Mesenchymal stem cell (in vitro differentiated cells and primary cell): ENCODE data around the gene ARMC9.

Experiments
- DNase-seq: peaks from one replicate; pipeline ENCODE4 v3.0.0-alpha.2; 2013
- H2AFZ ChIP-seq: one replicate; pipeline ENCODE4 v1.6.1; 2013; ENCODE audit warnings: low read depth, mild to moderate bottlenecking, control low read depth, inconsistent platforms, low read length, moderate library complexity
- H2AK5ac ChIP-seq: 2 replicates; pipeline ENCODE4 v1.6.1; 2013; ENCODE audit warnings: low read length, moderate library complexity, mild to moderate bottlenecking, inconsistent platforms; ENCODE audit not compliant: severe bottlenecking
- H2BK120ac ChIP-seq: one replicate; pipeline ENCODE4 v1.6.1; 2013; ENCODE audit warnings: low read depth, mild to moderate bottlenecking, inconsistent platforms, low read length, moderate library complexity
- H2BK12ac ChIP-seq, 2 experiments: one replicate each; pipeline ENCODE4 v1.6.1; 2013; ENCODE audit warnings: inconsistent platforms in 2 of 2, low read length in 2 of 2, mild to moderate bottlenecking in 2 of 2, moderate library complexity in 2 of 2, control low read depth in 1 of 2
- H2BK15ac ChIP-seq: one replicate; pipeline ENCODE4 v1.6.1; 2013; ENCODE audit warnings: mild to moderate bottlenecking, low read depth, inconsistent platforms; ENCODE audit not compliant: poor library complexity, severe bottlenecking
- H2BK5ac ChIP-seq: 2 replicates; pipeline ENCODE4 v1.6.1; 2013; ENCODE audit warnings: low read depth, mild to moderate bottlenecking, low read length, control low read depth, inconsistent platforms; ENCODE audit not compliant: poor library complexity, severe bottlenecking
- H3K14ac ChIP-seq, 2 experiments: one replicate each; pipeline ENCODE4 v1.6.1; 2013; ENCODE audit warnings: inconsistent platforms in 2 of 2, low read length in 2 of 2, control low read depth in 1 of 2, mild to moderate bottlenecking in 1 of 2, moderate library complexity in 1 of 2
- H3K18ac ChIP-seq, 2 experiments: one replicate each; pipeline ENCODE4 v1.6.1; 2013; ENCODE audit warnings: inconsistent platforms in 2 of 2, low read length in 2 of 2, control low read depth in 1 of 2, low read depth in 1 of 2, mild to moderate bottlenecking in 1 of 2
- H3K23ac ChIP-seq, 2 experiments: one replicate each; pipeline ENCODE4 v1.6.1; 2013; ENCODE audit warnings: inconsistent platforms in 2 of 2, low read length in 2 of 2, mild to moderate bottlenecking in 2 of 2, moderate library complexity in 2 of 2, control low read depth in 1 of 2
- H3K27ac ChIP-seq: 2 replicates; pipeline ENCODE4 v1.5.1; 2013; ENCODE audit warnings: mild to moderate bottlenecking, moderate library complexity, low read length, control low read depth, inconsistent platforms; ENCODE audit not compliant: poor library complexity, severe bottlenecking
- H3K27me3 ChIP-seq, 2 experiments: 2 replicates each; pipeline versions ENCODE4 v1.6.1 to v1.7.0; 2013; ENCODE audit warnings: low read length in 2 of 2, mild to moderate bottlenecking in 2 of 2, moderate library complexity in 2 of 2, control low read depth in 1 of 2, inconsistent platforms in 1 of 2; ENCODE audit not compliant: control insufficient read depth in 1 of 2, insufficient read depth in 1 of 2
- H3K36me3 ChIP-seq, 2 experiments: 2 replicates each; pipeline versions ENCODE4 v1.6.1 to v1.7.0; 2013; ENCODE audit warnings: low read length in 2 of 2, control low read depth in 1 of 2, inconsistent platforms in 1 of 2, low read depth in 1 of 2, mild to moderate bottlenecking in 1 of 2; ENCODE audit not compliant: insufficient read depth in 2 of 2, control insufficient read depth in 1 of 2
- H3K4ac ChIP-seq, 2 experiments: one replicate each; pipeline ENCODE4 v1.6.1; 2013; ENCODE audit warnings: inconsistent platforms in 2 of 2, low read length in 2 of 2, mild to moderate bottlenecking in 2 of 2, moderate library complexity in 2 of 2, control low read depth in 1 of 2, low read depth in 1 of 2
- H3K4me1 ChIP-seq: 2 replicates; pipeline ENCODE4 v1.6.1; 2013; ENCODE audit warnings: low read depth, low read length, control low read depth; ENCODE audit not compliant: control insufficient read depth, insufficient read depth
- H3K4me2 ChIP-seq: 2 replicates; pipeline ENCODE4 v1.6.1; 2013; ENCODE audit warnings: low read length, mild to moderate bottlenecking, inconsistent platforms; ENCODE audit not compliant: poor library complexity, severe bottlenecking
- H3K4me3 ChIP-seq, 2 experiments: 2 replicates each; pipeline versions ENCODE4 v1.5.1 to v1.7.0; 2013; ENCODE audit warnings: low read length in 2 of 2, mild to moderate bottlenecking in 2 of 2, control low read depth in 1 of 2, low read depth in 1 of 2; ENCODE audit not compliant: insufficient read depth in 1 of 2
- H3K79me1 ChIP-seq: replicated peaks from 2 replicates; pipeline ENCODE4 v1.6.1; 2013; ENCODE audit warnings: mild to moderate bottlenecking, control low read depth, low read length, inconsistent platforms; ENCODE audit not compliant: poor library complexity, severe bottlenecking
- H3K9ac ChIP-seq: 2 replicates; pipeline ENCODE4 v1.7.0; 2013; ENCODE audit warnings: mild to moderate bottlenecking, low read length, moderate library complexity
- H3K9me3 ChIP-seq: 2 replicates; pipeline ENCODE4 v1.7.0; 2013; ENCODE audit warnings: mild to moderate bottlenecking, low read length; ENCODE audit not compliant: control insufficient read depth
- H4K8ac ChIP-seq: one replicate; pipeline ENCODE4 v1.6.1; 2013; ENCODE audit warnings: inconsistent platforms, mild to moderate bottlenecking, low read length, moderate library complexity
- H4K91ac ChIP-seq: one replicate; pipeline ENCODE4 v1.6.1; 2013; ENCODE audit warnings: mild to moderate bottlenecking, low read length, inconsistent platforms
- WGBS: methylation state at CpG from one replicate; pipeline ENCODE4 v1.1.7; 2013; ENCODE audit warnings: mixed read lengths; 5-methylcytosine and 5-hydroxymethylcytosine counted together

ARMC9 gene

DNA sequence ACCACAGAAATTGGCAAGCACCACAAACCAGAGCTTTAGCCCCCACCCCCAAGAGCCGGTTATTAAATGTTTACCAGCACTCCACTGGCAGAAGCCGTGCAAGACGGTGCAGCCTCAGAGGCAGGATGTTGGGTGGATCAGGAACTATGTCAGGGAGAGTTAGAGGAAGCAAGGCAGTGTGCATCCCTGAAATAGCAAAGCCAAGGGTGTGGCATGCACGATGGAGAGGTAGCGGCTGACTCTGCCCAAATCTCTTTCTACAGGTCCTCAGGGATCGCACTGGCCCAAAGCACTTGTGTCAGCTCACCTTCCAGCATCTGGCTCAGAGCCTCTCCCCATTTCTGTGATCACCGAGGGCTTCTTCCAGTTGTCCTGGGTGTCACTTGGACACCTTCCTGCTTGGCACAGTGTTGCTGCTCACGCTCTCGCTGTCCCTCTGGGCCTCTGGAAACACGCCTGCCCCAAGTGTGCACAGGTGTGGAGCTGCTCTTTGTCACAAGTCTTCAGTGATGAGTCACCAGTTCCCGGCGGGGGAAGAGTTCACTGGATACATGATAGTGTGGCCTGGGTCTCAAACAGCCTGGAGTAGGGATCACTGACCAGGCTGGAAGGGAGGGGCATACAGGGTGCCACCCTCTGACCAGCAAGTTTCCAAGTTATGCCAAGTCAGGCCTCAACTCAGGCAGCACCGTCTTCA is 179.7 kb downstream of the ARMC9 start:
- Histone ChIP-seq H3K79me1 (no peaks in the 10 kb centered on the region), H2BK120ac (no peak overlapping the region), H4K8ac (no peak overlapping the region), H3K27ac (no peak overlapping the region), H2BK5ac (no peak overlapping the region), H4K91ac (no peak overlapping the region), H3K4me2 (no peak overlapping the region), H3K14ac (no peak overlapping the region), H3K4ac (no peak overlapping the region), H3K23ac (no peak overlapping the region), H3K36me3 (peaks cover 1 to 9% of the 10 kb centered on the region in 2 experiments), H2BK12ac (no peak overlapping the region), H3K4me1 (peaks cover 7% of the 10 kb centered on the region), H3K27me3 (peaks cover 0 to 2% of the 10 kb centered on the region in 2 experiments), H2AFZ (no peak overlapping the region), H3K9me3 (no peaks in the 10 kb centered on the region), H2AK5ac (peak overlapping the region; percentile 18), H3K4me3 (no peak overlapping the region), H3K18ac (no peak overlapping the region), H3K9ac (no peak overlapping the region), H2BK15ac (no peak overlapping the region)
- 83% methylated on average over 13 of the region's 13 CpGs for whole genome bisulfite sequencing
- peak; percentile 18 for DNase-seq

GRCh38 chr2:231379266-231380215 is 181.1 kb downstream of the ARMC9 start:
- Histone ChIP-seq H3K4ac (no peak overlapping the region), H4K91ac (no peak overlapping the region), H3K14ac (no peak overlapping the region), H2BK15ac (no peak overlapping the region), H3K27ac (no peak overlapping the region), H3K79me1 (no peaks in the 10 kb centered on the region), H3K23ac (no peak overlapping the region), H4K8ac (peak overlapping the region; percentile 12), H2BK120ac (no peak overlapping the region), H2BK5ac (no peak overlapping the region), H3K4me2 (no peak overlapping the region), H3K9ac (no peak overlapping the region), H3K4me1 (peaks cover 13% of the 10 kb centered on the region), H2BK12ac (no peak overlapping the region), H2AK5ac (no peak overlapping the region), H3K36me3 (no peaks in the 10 kb centered on the region), H3K18ac (no peak overlapping the region), H2AFZ (no peak overlapping the region), H3K27me3 (peaks cover 0 to 2% of the 10 kb centered on the region in 2 experiments), H3K4me3 (no peak overlapping the region), H3K9me3 (peaks cover under 1% of the 10 kb centered on the region)
- DNase-seq, result no peak
- 87% methylated on average over 21 of the region's 21 CpGs for whole genome bisulfite sequencing

DNA sequence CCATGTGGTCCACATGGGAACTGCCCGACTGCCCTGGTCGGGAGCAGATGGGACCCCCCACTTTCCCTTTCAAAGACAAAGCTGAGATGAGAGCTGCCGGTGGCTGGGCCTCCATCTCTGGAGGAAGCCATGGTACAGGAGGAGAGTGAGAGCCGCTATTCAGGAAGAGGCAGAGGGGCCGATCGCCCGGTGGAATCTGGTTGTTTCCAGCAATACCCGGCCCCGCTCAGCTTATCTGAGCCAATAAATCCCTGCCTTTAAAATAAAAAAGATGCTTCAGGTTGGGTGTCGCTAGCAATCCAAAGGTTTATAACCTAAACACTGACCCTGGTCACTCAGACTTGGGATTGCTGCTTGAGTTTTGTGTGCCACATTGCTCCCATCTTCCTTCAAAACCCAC is 181.9 kb downstream of the ARMC9 start:
- no peak overlapping the region for H2BK5ac ChIP-seq
- H3K4ac ChIP-seq, result no peak overlapping the region
- no peaks in the 10 kb centered on the region for H3K79me1 ChIP-seq
- peaks cover 8% of the 10 kb centered on the region for H3K9me3 ChIP-seq
- no peak for DNase-seq
- H3K9ac ChIP-seq, result no peak overlapping the region
- no peak overlapping the region for H3K4me3 ChIP-seq
- no peak overlapping the region for H2AFZ ChIP-seq
- H3K27me3 ChIP-seq, result no peaks in the 10 kb centered on the region
- no peak overlapping the region for H3K18ac ChIP-seq
- H2BK12ac ChIP-seq, result no peak overlapping the region
- no peak overlapping the region for H3K27ac ChIP-seq
- H3K4me2 ChIP-seq, result no peak overlapping the region
- H4K8ac ChIP-seq, result no peak overlapping the region
- no peak overlapping the region for H2BK15ac ChIP-seq
- no peak overlapping the region for H2BK120ac ChIP-seq
- H3K36me3 ChIP-seq, result no peaks in the 10 kb centered on the region
- H3K4me1 ChIP-seq, result peaks cover 13% of the 10 kb centered on the region
- H4K91ac ChIP-seq, result no peak overlapping the region
- no peak overlapping the region for H2AK5ac ChIP-seq
- H3K23ac ChIP-seq, result no peak overlapping the region
- WGBS, result 94% methylated on average over 10 of the region's 10 CpGs
- peak overlapping the region in 1 of 2 experiments; percentile 1 for H3K14ac ChIP-seq
